Activated CD8-positive, alpha-beta memory T cell treated with anti-CD3 and anti-CD28 coated beads, Interleukin-2, amount 50 U/mL, for 4 hours (primary cell): ENCODE results near the gene NPC2.
"Not testable (repeated sequence)": the region's sequence is repeated elsewhere in the genome, so short reads cannot be mapped to it uniquely, and the experiment has no call there.

Source experiments
- DNase-seq: peaks from one replicate; pipeline ENCODE4 v3.0.0-alpha.2; 2020

NPC2 gene

GRCh38 chr14:74464785-74465184, 28.3 kb downstream of the NPC2 start:
- DNase-seq, result no peak

- DNase-seq, result no peak
These were observed 29.4 kb downstream of the NPC2 start for GRCh38 chr14:74463697-74464096.

- DNase-seq, result no peak
These were observed 30.1 kb downstream of the NPC2 start for GRCh38 chr14:74462993-74463392.

GRCh38 chr14:74459976-74460375, 33.1 kb downstream of the NPC2 start:
- no peak for DNase-seq

GRCh38 chr14:74459289-74459946, 33.7 kb downstream of the NPC2 start:
- peak; percentile 19 for DNase-seq

- DNase-seq, result no peak
These were observed 35.6 kb downstream of the NPC2 start for GRCh38 chr14:74457565-74457895.

GRCh38 chr14:74456684-74457564, 36.2 kb downstream of the NPC2 start:
- DNase-seq, result no peak

- not testable (repeated sequence) for DNase-seq
These were observed 38.7 kb downstream of the NPC2 start for GRCh38 chr14:74454397-74454796.

GRCh38 chr14:74444866-74445265, 48.2 kb downstream of the NPC2 start:
- no peak for DNase-seq

- DNase-seq, result no peak
These were observed 50.3 kb downstream of the NPC2 start for GRCh38 chr14:74442757-74443156.

- no peak for DNase-seq
These were observed 52.0 kb downstream of the NPC2 start for GRCh38 chr14:74441113-74441512.

- no peak for DNase-seq
These were observed 54.7 kb downstream of the NPC2 start for GRCh38 chr14:74438351-74438915.

GRCh38 chr14:74437496-74438053, 55.5 kb downstream of the NPC2 start:
- no peak for DNase-seq

- DNase-seq, result no peak
These were observed 58.8 kb downstream of the NPC2 start for GRCh38 chr14:74434294-74434693.

GRCh38 chr14:74429991-74430390, 63.1 kb downstream of the NPC2 start:
- no peak for DNase-seq
